HEK293 (cell line): ENCODE results near the gene CS.

ENCODE experiments used
- HOXA7 ChIP-seq: sonication (generic); formaldehyde crosslinking; IDR thresholded peaks from 2 replicates; pipeline ENCODE4 v1.8.1; 2022; ENCODE audit warnings: missing genetic modification reagents, borderline replicate concordance
- KLF17 ChIP-seq: fragments of 450-650 bp; formaldehyde crosslinking; IDR thresholded peaks from 2 replicates; pipeline ENCODE4 v1.5.1; 2016; ENCODE audit warnings: missing biosample characterization, missing genetic modification characterization
- MYNN ChIP-seq: fragments of 450-650 bp; formaldehyde crosslinking; IDR thresholded peaks from 2 replicates; pipeline ENCODE4 v1.5.1; 2016; ENCODE audit warnings: missing biosample characterization, missing genetic modification characterization, borderline replicate concordance
- PRDM4 ChIP-seq: fragments of 450-650 bp; formaldehyde crosslinking; IDR thresholded peaks from 2 replicates; pipeline ENCODE4 v1.5.1; 2017; ENCODE audit warnings: missing biosample characterization, missing genetic modification characterization
- TRIM28 ChIP-seq: IDR thresholded peaks from 2 replicates; pipeline ENCODE4 v1.6.1; 2011; ENCODE audit warnings: low read length, control low read depth, borderline replicate concordance
- ZFP3 ChIP-seq: fragments of 450-650 bp; formaldehyde crosslinking; IDR thresholded peaks from 2 replicates; pipeline ENCODE4 v1.5.1; 2016; ENCODE audit warnings: low read depth, missing biosample characterization, missing genetic modification characterization
- ZFP37 ChIP-seq: fragments of 450-650 bp; formaldehyde crosslinking; IDR thresholded peaks from 2 replicates; pipeline ENCODE4 v1.5.1; 2016; ENCODE audit warnings: missing biosample characterization, missing genetic modification characterization
- ZNF121 ChIP-seq: fragments of 450-650 bp; formaldehyde crosslinking; IDR thresholded peaks from 2 replicates; pipeline ENCODE4 v1.5.1; 2016; ENCODE audit warnings: missing biosample characterization, missing genetic modification characterization
- ZNF140 ChIP-seq: fragments of 450-650 bp; formaldehyde crosslinking; IDR thresholded peaks from 2 replicates; pipeline ENCODE4 v1.5.1; 2016; ENCODE audit warnings: missing biosample characterization, missing genetic modification characterization
- ZNF148 ChIP-seq: fragments of 450-650 bp; formaldehyde crosslinking; IDR thresholded peaks from 2 replicates; pipeline ENCODE4 v1.5.0; 2017; ENCODE audit warnings: missing biosample characterization, missing genetic modification characterization, borderline replicate concordance
- ZNF175 ChIP-seq: fragments of 450-650 bp; formaldehyde crosslinking; IDR thresholded peaks from 2 replicates; pipeline ENCODE4 v1.5.1; 2016; ENCODE audit warnings: missing biosample characterization, missing genetic modification characterization
- ZNF341 ChIP-seq: fragments of 450-650 bp; formaldehyde crosslinking; IDR thresholded peaks from 2 replicates; pipeline ENCODE4; 2016; ENCODE audit warnings: low read depth, missing biosample characterization, missing genetic modification characterization
- ZNF37A ChIP-seq: fragments of 450-650 bp; IDR thresholded peaks from 2 replicates; pipeline ENCODE4 v1.5.1; 2018; ENCODE audit warnings: missing biosample characterization, missing genetic modification characterization
- ZNF48 ChIP-seq: fragments of 450-650 bp; formaldehyde crosslinking; IDR thresholded peaks from 2 replicates; pipeline ENCODE4 v1.5.1; 2016; ENCODE audit warnings: missing biosample characterization, missing genetic modification characterization
- ZNF513 ChIP-seq: fragments of 450-650 bp; IDR thresholded peaks from 2 replicates; pipeline ENCODE4 v1.5.1; 2018; ENCODE audit warnings: missing biosample characterization, missing genetic modification characterization
- ZNF549 ChIP-seq: fragments of 450-650 bp; IDR thresholded peaks from 2 replicates; pipeline ENCODE4 v1.5.1; 2018; ENCODE audit warnings: missing biosample characterization, missing genetic modification characterization, mild to moderate bottlenecking, inconsistent platforms, moderate library complexity
- ZNF561 ChIP-seq: fragments of 450-650 bp; IDR thresholded peaks from 2 replicates; pipeline ENCODE4 v1.5.1; 2018; ENCODE audit warnings: missing biosample characterization, missing genetic modification characterization, borderline replicate concordance
- ZNF624 ChIP-seq: fragments of 450-650 bp; formaldehyde crosslinking; IDR thresholded peaks from 2 replicates; pipeline ENCODE4 v1.5.1; 2017; ENCODE audit warnings: missing biosample characterization, missing genetic modification characterization
- ZNF658 ChIP-seq: fragments of 450-650 bp; formaldehyde crosslinking; IDR thresholded peaks from 2 replicates; pipeline ENCODE4; 2016; ENCODE audit warnings: missing biosample characterization, missing genetic modification characterization
- ZNF660 ChIP-seq: fragments of 450-650 bp; IDR thresholded peaks from 2 replicates; pipeline ENCODE4 v1.5.1; 2018; ENCODE audit warnings: missing biosample characterization, mild to moderate bottlenecking, missing genetic modification characterization
- ZNF670 ChIP-seq: fragments of 450-650 bp; formaldehyde crosslinking; IDR thresholded peaks from 2 replicates; pipeline ENCODE4 v1.5.1; 2016; ENCODE audit warnings: missing biosample characterization, missing genetic modification characterization, low read depth
- ZNF785 ChIP-seq: fragments of 450-650 bp; formaldehyde crosslinking; IDR thresholded peaks from 2 replicates; pipeline ENCODE4 v1.5.1; 2016; ENCODE audit warnings: missing biosample characterization, missing genetic modification characterization
- ZSCAN18 ChIP-seq: fragments of 450-650 bp; formaldehyde crosslinking; IDR thresholded peaks from 2 replicates; pipeline ENCODE4 v1.5.1; 2016; ENCODE audit warnings: missing biosample characterization, missing genetic modification characterization
- ZSCAN5A ChIP-seq: fragments of 450-650 bp; formaldehyde crosslinking; IDR thresholded peaks from 2 replicates; pipeline ENCODE4 v1.5.1; 2016; ENCODE audit warnings: missing biosample characterization, missing genetic modification characterization
- TF ChIP-seq, protein P1 (sequence below): IDR thresholded peaks from 2 replicates; pipeline ENCODE4 v1.6.1; 2011; ENCODE audit warnings: mild to moderate bottlenecking, low read depth, low read length, borderline replicate concordance

CS gene

GRCh38 chr12:56258068-56258819 is 41.9 kb downstream of the CS start, which contains the start of gene ANKRD52 (continued):
- TF ChIP-seq ZSCAN18 (0 out of 2 replicates have a peak, but pooled peaks have one; percentile 29), HOXA7 (CRISPR knock-in tag) (no peak), ZFP37 (peak; percentile 44; the same call in 1 of the 2 replicates), ZNF37A (tag by site-specific recombination) (0 out of 2 replicates have a peak, but pooled peaks have one; percentile 3), ZNF660 (tag by site-specific recombination) (peak; percentile 93), ZNF785 (no peak), ZNF513 (tag by site-specific recombination) (no peak), MYNN (tag by site-specific recombination) (no peak), ZSCAN5A (tag by site-specific recombination) (0 out of 2 replicates have a peak, but pooled peaks have one; percentile 62), ZNF121 (tag by site-specific recombination) (0 out of 2 replicates have a peak, but pooled peaks have one; percentile 47), KLF17 (tag by site-specific recombination) (0 out of 2 replicates have a peak, but pooled peaks have one; percentile 20), ZNF670 (tag by site-specific recombination) (no peak), ZNF549 (tag by site-specific recombination) (no peak), ZFP3 (no peak), ZNF140 (tag by site-specific recombination) (no peak), ZNF561 (tag by site-specific recombination) (peak; percentile 86), ZNF175 (tag by site-specific recombination) (no peak), ZNF148 (tag by site-specific recombination) (no peak), ZNF624 (no peak), TRIM28 (no peak), ZNF48 (tag by site-specific recombination) (no peak), ZNF341 (peak; percentile 94), ZNF658 (no peak), PRDM4 (tag by site-specific recombination) (peak; percentile 24; the same call in 1 of the 2 replicates)
- TF ChIP-seq, protein P1, sequence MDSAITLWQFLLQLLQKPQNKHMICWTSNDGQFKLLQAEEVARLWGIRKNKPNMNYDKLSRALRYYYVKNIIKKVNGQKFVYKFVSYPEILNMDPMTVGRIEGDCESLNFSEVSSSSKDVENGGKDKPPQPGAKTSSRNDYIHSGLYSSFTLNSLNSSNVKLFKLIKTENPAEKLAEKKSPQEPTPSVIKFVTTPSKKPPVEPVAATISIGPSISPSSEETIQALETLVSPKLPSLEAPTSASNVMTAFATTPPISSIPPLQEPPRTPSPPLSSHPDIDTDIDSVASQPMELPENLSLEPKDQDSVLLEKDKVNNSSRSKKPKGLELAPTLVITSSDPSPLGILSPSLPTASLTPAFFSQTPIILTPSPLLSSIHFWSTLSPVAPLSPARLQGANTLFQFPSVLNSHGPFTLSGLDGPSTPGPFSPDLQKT: no peak
